ENCODE data around the gene CERT1.

GRCh38 chr5:75356719-75357118 is 154.7 kb downstream of the CERT1 start:
- TF ChIP-seq CTCF (conservative IDR thresholded peaks at IDR 0.05; ENCODE audit: low read length) (no peak), EZH2phosphoT487 (IDR thresholded peaks at IDR 0.05; ENCODE audit: borderline replicate concordance) (no peak)
